Activated CD8-positive, alpha-beta memory T cell treated with anti-CD3 and anti-CD28 coated beads for 1 hour (primary cell): ENCODE results near the gene AOAH.
"Not testable (repeated sequence)": the region's sequence is repeated elsewhere in the genome, so short reads cannot be mapped to it uniquely, and the experiment has no call there.

ENCODE experiments used
- DNase-seq, 2 donors: peaks; one replicate each; pipeline ENCODE4 v3.0.0-alpha.2; 2020; ENCODE audit warnings: low read depth in 1 of 2; ENCODE audit errors: extremely low read depth in 1 of 2

AOAH gene

GRCh38 chr7:36521133-36521532, 203.2 kb downstream of the AOAH start:
- DNase-seq: no peak

- DNase-seq: no peak
Observed at GRCh38 chr7:36515847-36516246, 208.4 kb downstream of the AOAH start.

GRCh38 chr7:36514289-36515243, 209.7 kb downstream of the AOAH start:
- no peak for DNase-seq

GRCh38 chr7:36513393-36513792, 210.9 kb downstream of the AOAH start:
- no peak for DNase-seq

DNA sequence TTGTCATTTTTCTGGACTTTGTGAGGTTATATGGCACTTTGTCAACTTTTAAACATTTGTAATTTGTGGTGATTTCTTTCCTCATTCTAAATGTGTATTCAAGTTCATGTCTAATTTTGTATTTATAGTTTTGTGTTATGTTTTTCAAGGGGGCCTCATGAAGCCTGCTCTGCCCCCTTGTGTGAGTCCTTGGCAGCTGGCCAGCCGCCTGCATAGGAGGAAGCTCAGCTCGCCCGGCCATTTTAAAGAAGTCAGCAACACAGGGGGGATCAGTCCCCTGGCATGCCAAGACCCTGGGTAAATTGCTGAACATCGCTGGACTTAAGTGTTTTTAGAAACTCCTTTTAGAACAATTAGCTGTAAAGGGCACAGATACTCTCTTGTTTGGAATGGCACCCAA, 211.7 kb downstream of the AOAH start:
- DNase-seq: no peak

- DNase-seq: no peak
Observed at GRCh38 chr7:36509962-36510361, 214.3 kb downstream of the AOAH start.

DNA sequence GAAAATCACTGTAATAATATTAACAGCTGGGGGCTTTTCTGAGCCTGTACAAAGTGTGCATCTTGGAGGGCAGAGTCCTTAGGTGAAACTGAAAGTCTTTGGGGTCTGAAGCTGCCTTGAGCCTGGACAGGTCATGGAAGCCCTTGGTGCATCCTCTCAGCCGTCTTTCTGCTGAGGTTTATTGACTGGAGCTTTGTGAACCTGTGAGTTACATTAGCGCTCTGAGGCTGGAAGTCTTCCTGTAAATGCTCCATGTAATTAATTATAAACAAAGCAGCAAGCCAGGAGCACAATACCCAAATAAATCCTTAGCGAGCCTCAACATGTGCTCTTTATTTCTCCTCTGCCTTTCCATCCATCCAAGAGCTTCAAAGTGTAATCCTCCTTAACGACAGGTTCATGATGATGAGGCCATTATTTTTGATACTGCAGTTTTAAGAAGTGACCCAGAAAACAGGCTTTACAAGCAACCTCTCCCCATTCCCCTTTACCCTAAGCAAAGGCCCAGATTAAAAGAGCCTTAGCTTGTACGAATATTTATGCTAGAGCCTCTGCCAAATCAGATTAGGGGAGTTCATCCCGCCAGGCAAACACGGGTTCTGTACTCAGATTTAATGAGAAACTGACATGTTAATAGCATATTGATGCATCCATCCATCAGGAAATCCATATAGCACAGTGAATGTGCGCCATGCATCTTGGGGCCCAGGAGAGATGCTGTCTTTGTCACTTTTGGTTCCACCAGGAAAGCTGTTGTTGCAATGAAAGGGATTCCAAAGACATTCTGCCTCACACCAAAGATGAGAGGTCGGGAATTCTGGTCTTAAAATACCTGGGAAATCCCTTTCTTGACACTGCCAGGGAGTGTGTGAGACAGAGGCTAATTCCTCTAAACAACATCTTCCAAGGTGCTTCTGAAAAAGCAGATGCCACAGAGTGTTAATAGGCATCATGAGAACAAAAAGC, 216.5 kb downstream of the AOAH start:
- DNase-seq: no peak

- DNase-seq: no peak
Observed at GRCh38 chr7:36506820-36507219, 217.5 kb downstream of the AOAH start.

DNA sequence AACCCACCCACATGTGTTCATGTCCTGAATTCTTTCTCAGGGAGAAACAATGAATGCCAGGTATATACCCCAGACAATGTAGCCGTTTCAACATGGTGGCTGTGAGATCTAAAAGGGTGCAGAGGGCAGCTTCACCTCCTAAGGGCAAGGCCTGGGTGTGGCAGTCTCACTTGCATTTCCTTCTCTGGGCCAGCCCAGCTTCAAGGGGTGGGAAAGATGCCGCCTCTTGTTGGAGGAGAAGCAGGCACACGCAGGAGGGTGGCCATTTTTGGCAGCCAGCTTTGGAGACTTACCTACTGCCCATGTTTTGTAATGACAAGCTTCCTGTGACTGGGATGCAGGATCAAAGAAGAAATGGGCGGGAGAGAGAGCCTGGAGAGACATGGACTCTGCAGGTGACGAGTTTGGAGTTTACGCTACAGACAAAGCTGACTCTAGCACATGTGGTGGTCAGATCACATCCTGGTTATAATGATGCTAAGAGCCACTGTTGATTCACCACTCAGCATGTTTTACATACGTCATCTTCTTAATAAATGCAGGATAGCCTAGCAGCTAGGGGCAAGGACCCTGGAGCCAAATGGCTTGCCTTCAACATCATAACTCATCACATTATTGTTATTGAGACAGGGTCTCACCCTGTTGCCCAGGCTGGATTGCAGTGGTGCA, 218.0 kb downstream of the AOAH start:
- DNase-seq: no peak

DNA sequence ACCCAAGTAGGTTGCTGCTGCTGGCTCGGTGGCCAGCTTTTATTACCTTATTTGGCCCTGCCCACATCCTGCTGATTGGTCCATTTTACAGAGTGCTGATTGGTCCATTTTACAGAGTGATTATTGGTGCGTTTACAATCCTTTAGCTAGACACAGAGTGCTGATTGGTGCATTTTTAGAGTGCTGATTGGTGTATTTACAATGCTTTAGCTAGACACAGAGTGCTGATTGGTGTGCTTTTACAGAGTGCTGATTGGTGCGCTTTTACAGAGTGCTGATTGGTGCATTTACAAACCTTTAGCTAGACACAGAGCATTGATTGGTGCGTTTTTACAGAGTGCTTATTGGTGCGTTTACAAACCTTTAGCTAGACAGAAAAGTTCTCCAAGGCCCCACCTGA, 219.7 kb downstream of the AOAH start:
- not testable (repeated sequence) for DNase-seq

DNA sequence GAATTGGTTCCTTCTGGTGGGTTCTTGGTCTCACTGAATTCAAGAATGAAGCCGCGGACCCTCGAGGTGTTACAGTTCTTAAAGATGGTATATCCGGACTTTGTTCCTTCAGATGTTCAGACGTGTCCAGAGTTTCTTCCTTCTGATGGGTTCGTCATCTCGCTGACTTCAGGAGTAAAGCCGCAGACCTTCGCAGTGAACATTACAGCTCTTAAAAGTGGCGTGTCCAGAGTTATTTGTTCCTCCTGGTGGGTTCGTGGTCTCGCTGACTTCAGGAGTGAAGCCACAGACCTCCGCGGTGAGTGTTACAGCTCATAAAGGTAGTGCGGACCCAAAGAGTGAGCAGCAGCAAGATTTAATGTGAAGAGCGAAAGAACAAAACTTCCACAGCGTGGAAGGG, 220.1 kb downstream of the AOAH start:
- not testable (repeated sequence) for DNase-seq

- no peak for DNase-seq
Observed at GRCh38 chr7:36497775-36498174, 226.5 kb downstream of the AOAH start.

- not testable (repeated sequence) for DNase-seq
Observed at GRCh38 chr7:36497176-36497575, 227.1 kb downstream of the AOAH start.

DNA sequence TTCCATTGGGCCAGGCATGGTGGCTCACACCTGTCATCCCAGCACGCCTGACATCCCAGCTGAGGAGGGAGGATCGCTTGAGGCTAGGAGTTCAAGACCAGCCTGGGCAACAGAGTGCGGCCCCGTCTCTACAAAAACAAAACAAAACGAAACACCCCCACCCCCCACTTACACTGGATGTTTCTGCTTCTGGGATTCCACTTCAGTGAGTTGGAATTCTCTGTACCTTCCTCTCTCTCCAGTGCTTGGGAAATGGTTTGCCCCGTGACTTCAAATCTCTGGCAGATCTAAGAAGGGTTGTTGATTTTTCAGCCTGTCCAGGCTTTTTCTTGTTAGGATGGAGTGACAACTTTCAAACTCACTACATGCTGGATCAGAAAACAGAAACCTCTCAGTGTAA, 227.7 kb downstream of the AOAH start:
- DNase-seq: no peak

DNA sequence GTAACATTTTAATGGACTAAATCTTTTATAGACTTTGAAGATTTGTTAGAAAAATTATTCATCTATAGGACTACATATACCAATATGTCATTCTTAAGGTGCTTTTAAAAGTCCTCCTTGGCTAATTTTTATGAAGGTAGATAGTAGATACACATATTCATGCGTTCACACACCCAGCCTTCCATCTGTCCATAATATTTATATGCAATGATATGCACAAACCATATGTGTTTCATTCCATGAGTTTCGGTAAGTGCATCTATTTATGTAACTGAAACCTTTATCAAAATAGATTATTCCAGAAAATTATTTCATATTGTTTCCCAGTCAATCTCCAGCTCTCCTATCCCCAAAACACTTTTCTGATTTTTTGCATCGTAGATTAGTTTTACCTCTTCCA, 233.0 kb downstream of the AOAH start:
- DNase-seq: no peak

DNA sequence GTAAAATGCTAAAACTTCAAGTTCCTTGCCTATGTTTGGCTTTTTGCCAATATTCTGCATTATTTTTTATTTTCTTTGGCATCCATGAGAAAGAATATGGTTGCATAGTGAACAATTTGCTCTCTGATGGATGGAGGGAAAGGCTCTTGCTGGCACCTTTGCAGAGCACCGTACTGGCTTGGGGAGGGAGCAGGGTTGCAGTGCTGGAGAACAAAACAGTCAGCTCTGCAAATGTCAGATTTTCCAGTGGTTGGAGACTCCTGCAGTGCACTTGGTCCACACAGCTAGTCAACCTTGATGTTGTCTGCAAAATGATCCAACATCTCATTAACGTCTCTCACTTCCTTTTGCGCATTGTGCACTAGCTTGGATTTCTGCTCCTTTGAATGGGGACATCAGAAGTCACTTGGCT, 233.9 kb downstream of the AOAH start:
- DNase-seq: no peak

- DNase-seq: not testable (repeated sequence)
Observed at GRCh38 chr7:36488672-36489071, 235.6 kb downstream of the AOAH start.

GRCh38 chr7:36487756-36488336, 236.4 kb downstream of the AOAH start:
- no peak for DNase-seq

- DNase-seq: no peak
Observed at GRCh38 chr7:36486336-36486735, 238.0 kb downstream of the AOAH start.

- no peak for DNase-seq
Observed at GRCh38 chr7:36484265-36484664, 240.0 kb downstream of the AOAH start.

GRCh38 chr7:36483853-36484252, 240.4 kb downstream of the AOAH start:
- not testable (repeated sequence) for DNase-seq
